Activated T-cell treated with anti-CD3 and anti-CD28 coated beads, Interleukin-2, amount 50 U/mL, for 72 hours (primary cell): Measurements from ENCODE around the gene PLEKHA7. TPM values are rescaled to one million over a fixed set of nuclear protein-coding genes. Genes with fewer than 3 reads are reported as not detected.

Experiments used
- ATAC-seq, 2 donors: fragments of 150-1000 bp; cut with Tn5 transposase; replicated peaks in 1 of 2; 2 replicates each; pipeline ENCODE4 v1.10.0; 2021; ENCODE audit warnings: moderate library complexity in 2 of 2, mild to moderate bottlenecking in 1 of 2
- DNase-seq, 2 donors: peaks; one replicate each; pipeline ENCODE4 v3.0.0; 2021 to 2022; ENCODE audit warnings: mixed read lengths in 1 of 2
- H3K27ac Mint-ChIP-seq: one replicate; pipeline ENCODE4 v1.8.0; 2022; ENCODE audit warnings: mild to moderate bottlenecking, moderate library complexity, mixed read lengths
- H3K27me3 Mint-ChIP-seq: one replicate; pipeline ENCODE4 v1.8.0; 2022; ENCODE audit warnings: low read depth, mixed read lengths
- H3K36me3 Mint-ChIP-seq, 2 donors: one replicate each; pipeline ENCODE4 v1.8.0; 2022; ENCODE audit warnings: mixed read lengths in 2 of 2, mild to moderate bottlenecking in 1 of 2; ENCODE audit not compliant: insufficient read depth in 2 of 2
- H3K4me1 Mint-ChIP-seq: one replicate; pipeline ENCODE4 v1.8.0; 2022; ENCODE audit warnings: low read depth, mixed read lengths
- H3K4me3 Mint-ChIP-seq, 2 donors: one replicate each; pipeline ENCODE4 v1.8.0; 2022; ENCODE audit warnings: mild to moderate bottlenecking in 2 of 2, mixed read lengths in 2 of 2, moderate library complexity in 2 of 2
- H3K9me3 Mint-ChIP-seq, 2 donors: one replicate each; pipeline ENCODE4 v1.8.0; 2022; ENCODE audit warnings: mixed read lengths in 2 of 2
- total RNA-seq, 2 donors: library from RNA; stranded (reverse); gene quantifications; one replicate each; pipeline ENCODE4 v1.2.3, GENCODE V29; 2022

Gene PLEKHA7
- total RNA-seq, 2 donors from 2014 or later, result 6.5 to 11.0 TPM

DNA sequence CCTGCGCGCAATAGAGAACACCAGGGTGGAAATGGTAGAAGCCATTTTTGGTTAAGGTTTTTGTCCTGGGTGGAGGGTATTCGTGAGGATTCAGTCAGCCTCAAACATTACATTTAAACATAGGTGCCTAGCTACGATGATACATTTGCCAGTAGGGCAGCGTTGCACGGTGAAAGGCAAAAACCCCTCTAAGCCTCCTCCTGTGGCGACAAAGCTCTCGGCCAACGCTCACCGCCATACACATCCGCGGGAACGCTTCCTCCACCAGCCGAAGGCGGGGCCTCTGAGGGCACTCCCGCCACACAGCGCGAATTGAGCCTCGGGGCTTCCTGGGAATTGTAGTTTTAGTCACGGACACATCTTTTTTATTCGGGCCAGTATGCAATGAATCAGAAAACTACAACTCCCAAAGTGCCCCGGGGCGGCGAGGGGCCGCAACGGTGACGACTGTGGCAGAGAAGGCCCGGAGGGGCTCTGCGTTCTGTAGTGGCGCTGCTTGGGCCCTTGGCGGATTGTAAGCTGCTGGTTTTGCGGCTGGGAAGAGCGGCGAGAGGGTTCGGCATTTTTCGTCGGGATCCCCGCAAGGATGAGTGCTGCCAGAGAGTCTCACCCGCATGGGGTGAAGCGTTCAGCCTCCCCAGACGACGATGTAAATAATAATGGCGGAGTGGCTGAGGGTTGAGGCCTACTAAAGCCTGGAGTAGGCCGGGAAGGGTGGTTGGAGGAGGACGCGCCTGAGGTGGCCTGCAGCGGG lies 275.8 kb downstream of the PLEKHA7 start, which contains the start of gene C11orf58:
Gene C11orf58, plus strand, starts transcription at position 455 of the 754 bp plus-strand sequence. Its CDS starts 132 bp downstream, at position 587.
- no peak within 1 kb of the TSS for H3K4me3 Mint-ChIP-seq
- H3K9me3 Mint-ChIP-seq, result no peaks in the 10 kb centered on the region
- ATAC-seq (peak; percentile 97 to 98), DNase-seq (peak; percentile 94 to 95)
- H3K27ac Mint-ChIP-seq, result peak within 1 kb of the TSS; percentile 83
- H3K27me3 Mint-ChIP-seq, result no peaks in the 10 kb centered on the region
- H3K4me1 Mint-ChIP-seq, result peaks cover 11% of the 10 kb centered on the region
- peaks cover 1 to 11% of the 10 kb centered on the region in 2 donors for H3K36me3 Mint-ChIP-seq

DNA sequence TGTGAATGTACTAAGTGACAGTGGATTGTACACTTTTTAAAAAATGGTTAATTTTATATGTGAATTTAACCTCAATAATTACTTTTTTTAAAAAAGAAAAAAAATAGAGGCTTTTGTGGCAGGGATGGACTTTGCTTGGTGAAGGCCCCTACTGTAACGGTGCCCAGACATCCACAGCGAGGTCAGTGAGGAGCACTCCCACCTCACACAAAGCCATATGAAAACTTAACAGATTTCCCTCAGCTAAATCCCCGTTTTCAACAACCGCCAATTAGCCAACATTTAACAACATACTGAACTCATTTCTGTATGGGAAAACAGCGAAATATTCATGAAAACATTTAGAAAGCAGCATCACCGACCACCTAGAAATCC lies 276.4 kb downstream of the PLEKHA7 start:
- Mint-ChIP-seq H3K9me3 (no peaks in the 10 kb centered on the region), H3K27me3 (no peaks in the 10 kb centered on the region), H3K4me3 (no peak overlapping the region), H3K27ac (peak overlapping the region; percentile 83), H3K36me3 (peaks cover 1 to 11% of the 10 kb centered on the region in 2 donors), H3K4me1 (peaks cover 5% of the 10 kb centered on the region)
- ATAC-seq (peak; percentile 3), DNase-seq (no peak)

Other genes with a start within 250 kb of the PLEKHA7 start
- 1,000 to 10,000 TPM; 1,459 to 1,466 TPM for gene RPS13, start 63.3 kb upstream of the PLEKHA7 start, total RNA-seq
- 10 to 100 TPM; 23.6 to 26.6 TPM for gene PIK3C2A, start 193.6 kb upstream of the PLEKHA7 start, total RNA-seq